AG04449 (cell line): Measurements from ENCODE around the gene STON1.
"Not testable (repeated sequence)": the region's sequence is repeated elsewhere in the genome, so short reads cannot be mapped to it uniquely, and the experiment has no call there.

Source experiments
- CTCF ChIA-PET: fragments of 350-600 bp; formaldehyde crosslinking; extraction: SDS; loops from one replicate; lab custom pipeline; 2021; ENCODE audit warnings: antibody characterized with exemption; lab: Yijun Ruan, JAX
- POLR2A ChIA-PET: fragments of 400-600, 350-600 bp; formaldehyde crosslinking; extraction: SDS; loops from one replicate; lab custom pipeline; 2020; ENCODE audit warnings: antibody characterized with exemption, inconsistent platforms; lab: Yijun Ruan, JAX
- DNase-seq: peaks from one replicate; pipeline ENCODE4 v3.0.0-alpha.2; 2010; ENCODE audit warnings: low read depth, low spot score
- H3K4me3 ChIP-seq: 2 replicates; pipeline ENCODE4 v1.5.1; 2011; ENCODE audit warnings: low read depth, mild to moderate bottlenecking, control low read depth, low read length
- TF ChIP-seq, protein P1 (sequence below): IDR thresholded peaks from one replicate; pipeline ENCODE4 v1.5.1; 2011; ENCODE audit warnings: mild to moderate bottlenecking, moderate library complexity, low read length, control low read depth, inconsistent platforms; ENCODE audit not compliant: insufficient read depth; ENCODE audit errors: missing control alignments

Gene STON1

DNA sequence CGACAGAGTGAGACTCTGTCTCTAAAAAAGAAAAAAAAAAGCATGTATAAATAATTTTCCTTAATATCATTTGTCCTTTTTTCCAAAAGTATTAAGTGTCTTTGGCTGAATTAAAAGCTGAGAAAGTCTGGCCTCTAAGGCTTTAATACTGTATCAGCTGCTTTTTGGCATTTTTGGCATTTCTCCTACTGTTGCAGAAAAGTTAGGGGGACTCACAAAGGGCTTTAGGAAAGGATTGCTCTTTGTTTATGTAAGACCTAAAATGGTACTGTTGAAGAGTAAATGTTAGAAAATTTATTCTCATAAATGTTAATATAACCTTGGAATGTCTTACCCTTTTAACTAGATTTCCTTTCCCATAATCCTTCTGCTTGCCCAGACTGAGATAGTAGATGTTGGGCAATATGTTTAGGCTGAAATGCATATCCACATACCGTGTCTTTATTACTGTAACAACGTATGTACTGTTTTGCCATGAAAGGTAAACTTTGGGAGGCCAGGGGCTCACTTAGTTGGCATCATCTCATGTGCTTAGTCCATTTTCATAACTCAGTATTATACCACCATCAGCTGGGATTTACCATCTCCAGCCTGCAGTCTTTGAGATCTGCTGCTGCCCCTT, 18.0 kb upstream of the STON1 start:
- H3K4me3 ChIP-seq, result no peak overlapping the region
- ChIA-PET CTCF (no interaction called here), POLR2A (no interaction called here)
- no peak for DNase-seq
- TF ChIP-seq, protein P1, sequence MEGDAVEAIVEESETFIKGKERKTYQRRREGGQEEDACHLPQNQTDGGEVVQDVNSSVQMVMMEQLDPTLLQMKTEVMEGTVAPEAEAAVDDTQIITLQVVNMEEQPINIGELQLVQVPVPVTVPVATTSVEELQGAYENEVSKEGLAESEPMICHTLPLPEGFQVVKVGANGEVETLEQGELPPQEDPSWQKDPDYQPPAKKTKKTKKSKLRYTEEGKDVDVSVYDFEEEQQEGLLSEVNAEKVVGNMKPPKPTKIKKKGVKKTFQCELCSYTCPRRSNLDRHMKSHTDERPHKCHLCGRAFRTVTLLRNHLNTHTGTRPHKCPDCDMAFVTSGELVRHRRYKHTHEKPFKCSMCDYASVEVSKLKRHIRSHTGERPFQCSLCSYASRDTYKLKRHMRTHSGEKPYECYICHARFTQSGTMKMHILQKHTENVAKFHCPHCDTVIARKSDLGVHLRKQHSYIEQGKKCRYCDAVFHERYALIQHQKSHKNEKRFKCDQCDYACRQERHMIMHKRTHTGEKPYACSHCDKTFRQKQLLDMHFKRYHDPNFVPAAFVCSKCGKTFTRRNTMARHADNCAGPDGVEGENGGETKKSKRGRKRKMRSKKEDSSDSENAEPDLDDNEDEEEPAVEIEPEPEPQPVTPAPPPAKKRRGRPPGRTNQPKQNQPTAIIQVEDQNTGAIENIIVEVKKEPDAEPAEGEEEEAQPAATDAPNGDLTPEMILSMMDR, result no peak

DNA sequence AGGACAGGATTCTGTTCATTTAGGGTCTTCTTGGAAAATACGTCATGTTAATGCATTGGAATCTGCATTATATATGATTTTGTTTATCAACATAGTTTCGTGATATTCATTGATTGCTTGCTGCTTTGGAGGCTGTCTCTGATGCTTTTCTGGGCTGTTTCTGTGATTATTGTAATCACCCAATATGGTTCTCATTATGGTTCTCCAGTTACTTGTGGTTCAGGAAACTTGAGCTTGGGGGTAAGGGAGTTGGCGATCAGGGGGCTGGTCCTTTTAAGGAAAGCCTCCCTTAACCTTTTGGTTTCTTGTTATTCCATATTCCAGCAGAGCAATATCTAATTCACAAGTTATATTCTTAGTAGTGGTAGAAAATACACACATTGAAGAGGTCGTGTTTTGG, 17.4 kb upstream of the STON1 start:
- no peak overlapping the region for H3K4me3 ChIP-seq
- TF ChIP-seq, protein P1, result no peak
- no peak for DNase-seq
- ChIA-PET POLR2A (interaction anchor here (0.7 kb wide), 1 partner anchor 167 kb away, joined by 3 read pairs; no protein-coding TSS in a partner anchor), CTCF (no interaction called here)

DNA sequence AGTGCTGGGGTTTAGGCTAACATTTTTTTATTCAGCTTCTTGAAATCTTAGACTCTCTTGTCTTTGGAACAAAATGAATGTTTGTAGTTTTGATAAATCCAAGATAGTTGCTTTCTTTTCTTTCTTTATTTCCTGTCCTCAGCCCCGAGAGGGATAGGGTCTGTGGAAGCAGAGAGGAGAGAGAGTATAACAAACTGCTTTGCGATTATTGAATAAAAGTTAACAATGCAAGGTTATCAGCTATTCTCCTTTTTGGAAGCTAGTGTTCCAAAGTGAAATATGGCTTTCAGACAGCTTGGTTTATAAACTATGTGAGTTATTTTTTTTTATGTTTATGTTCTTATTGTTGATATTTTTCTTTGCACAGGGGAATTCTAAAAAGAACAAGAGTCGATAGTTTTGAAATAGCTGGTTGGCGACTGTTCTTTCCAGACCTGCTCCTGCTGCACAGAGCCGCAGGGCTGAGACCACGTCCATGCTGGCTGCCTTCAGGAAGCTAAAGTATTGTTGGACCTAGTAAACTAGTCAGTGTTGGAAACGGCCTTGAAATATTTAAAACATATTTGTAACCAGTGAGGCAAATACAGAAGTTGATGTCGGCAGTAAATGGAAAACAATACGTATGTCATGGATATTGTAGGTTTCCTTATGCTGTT, 15.5 kb upstream of the STON1 start:
- H3K4me3 ChIP-seq, result no peak overlapping the region
- ChIA-PET POLR2A (no interaction called here), CTCF (interaction anchor here (0.9 to 1.5 kb wide), 5 partner anchors 10 to 74 kb away, joined by 3 to 4 read pairs (median 3); no protein-coding TSS in a partner anchor)
- TF ChIP-seq, protein P1, result no peak
- DNase-seq, result no peak

DNA sequence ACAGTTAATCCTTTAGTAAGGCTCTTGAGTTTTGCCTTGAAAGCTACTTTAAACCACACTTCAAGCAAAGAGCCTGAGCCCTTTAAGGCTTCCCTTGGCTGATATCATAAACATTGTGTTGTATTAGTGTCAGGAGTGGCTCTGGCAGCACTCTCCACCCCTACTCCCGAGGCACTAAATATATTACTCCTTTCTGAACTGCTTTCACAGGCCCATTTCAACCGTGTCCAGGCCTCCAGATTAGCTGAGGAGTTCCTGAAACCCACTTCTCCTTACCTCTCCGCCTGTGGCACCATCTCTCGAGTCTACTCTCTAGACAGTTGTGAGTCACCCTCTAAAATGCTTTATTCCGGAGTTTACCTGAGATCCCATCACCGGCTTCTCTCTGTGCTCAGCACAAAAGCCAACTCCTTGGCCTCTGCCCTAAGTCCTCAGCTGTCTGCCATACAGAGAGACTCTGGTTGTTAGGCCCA, 14.4 kb upstream of the STON1 start:
- TF ChIP-seq, protein P1, result no peak
- CTCF ChIA-PET, result interaction anchor here (1.0 to 1.5 kb wide), 3 partner anchors 11 to 73 kb away, joined by 3 to 4 read pairs (median 3); no protein-coding TSS in a partner anchor
- POLR2A ChIA-PET, result no interaction called here
- H3K4me3 ChIP-seq, result no peak overlapping the region
- DNase-seq, result no peak

- CTCF ChIA-PET, result no interaction called here
- TF ChIP-seq, protein P1, result no peak
- no peak for DNase-seq
Measured at GRCh38 chr2:48519593-48519992, 10.4 kb upstream of the STON1 start.

DNA sequence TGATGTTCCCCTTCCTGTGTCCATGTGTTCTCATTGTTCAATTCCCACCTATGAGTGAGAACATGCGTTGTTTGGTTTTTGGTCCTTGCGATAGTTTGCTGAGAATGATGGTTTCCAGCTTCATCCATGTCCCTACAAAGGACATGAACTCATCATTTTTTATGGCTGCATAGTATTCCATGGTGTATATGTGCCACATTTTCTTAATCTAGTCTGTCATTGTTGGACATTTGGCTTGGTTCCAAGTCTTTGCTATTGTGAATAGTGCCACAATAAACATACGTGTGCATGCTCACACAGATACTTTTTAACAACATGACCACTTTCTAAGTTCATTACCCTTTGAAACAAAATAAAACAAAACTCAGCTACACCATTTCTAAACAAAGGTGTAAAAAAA, 5.2 kb upstream of the STON1 start:
- DNase-seq, H3K4me3 ChIP-seq, CTCF ChIA-PET, POLR2A ChIA-PET: not testable (repeated sequence)

More at GRCh38 chr2:48519593-48519992, 10.4 kb upstream of the STON1 start:
- H3K4me3 ChIP-seq, result no peak overlapping the region
- POLR2A ChIA-PET, result no interaction called here
